ENCODE data around the gene ZNF90. TPM values are rescaled to one million over a fixed set of nuclear protein-coding genes. Genes with fewer than 3 reads are reported as not detected.
"Not testable (repeated sequence)": the region's sequence is repeated elsewhere in the genome, so short reads cannot be mapped to it uniquely, and the experiment has no call there.

Gene ZNF90
- total and polyA plus RNA-seq, 2 of the 8 experiments (the other 6 are each of a cell fraction or from before 2014, with no cell fraction given) = 41.2 to 114 TPM

- H3K79me1 ChIP-seq (ENCODE audit: low read depth, low read length); H3K4me3 ChIP-seq (ENCODE audit: extremely low read depth in 1 of 4, insufficient read depth in 2 of 4, low read depth in 3 of 4, low read length in 4 of 4); DNase-seq (ENCODE audit: low read depth in 1 of 2, low spot score in 2 of 2); H2BK5ac ChIP-seq (ENCODE audit: low read depth, low read length); H2AFZ ChIP-seq (ENCODE audit: low read length); H3K4ac ChIP-seq (replicated peaks; ENCODE audit: insufficient read length, low read depth, low read length); CTCF ChIA-PET (ENCODE audit: partially characterized antibody); H3K36me3 ChIP-seq (ENCODE audit: control insufficient read depth in 2 of 4, insufficient read depth in 4 of 4, low read length in 3 of 4); H2BK12ac ChIP-seq (ENCODE audit: low read depth, low read length); H4K91ac ChIP-seq (replicated peaks; ENCODE audit: insufficient read length, low read length); H3K9ac ChIP-seq (replicated peaks in 1 of 4; ENCODE audit: extremely low read depth in 1 of 4, low read depth in 3 of 4, low read length in 3 of 4); H3K4me1 ChIP-seq (replicated peaks in 1 of 4; ENCODE audit: control insufficient read depth in 3 of 4, insufficient read depth in 4 of 4, low read length in 3 of 4); H2BK20ac ChIP-seq (ENCODE audit: low read length); H2BK120ac ChIP-seq (replicated peaks; ENCODE audit: low read depth, low read length); H3K18ac ChIP-seq (ENCODE audit: extremely low read depth, low read length); H3K27ac ChIP-seq (ENCODE audit: low read depth, low read length); H3K23me2 ChIP-seq (ENCODE audit: low read depth, low read length); H3K4me2 ChIP-seq (ENCODE audit: insufficient read depth in 1 of 2, low read depth in 2 of 2, low read length in 2 of 2); H4K20me1 ChIP-seq (replicated peaks in 1 of 2; ENCODE audit: control insufficient read depth in 1 of 2, insufficient read depth in 2 of 2, low read length in 2 of 2); H3K79me2 ChIP-seq (ENCODE audit: control insufficient read depth in 1 of 2, insufficient read depth in 2 of 2, low read length in 2 of 2); H2BK15ac ChIP-seq (ENCODE audit: low read length); FAIRE-seq; H3K23ac ChIP-seq (ENCODE audit: insufficient read length); H2AK5ac ChIP-seq (ENCODE audit: low read depth, low read length); H3K27me3 ChIP-seq (replicated peaks in 1 of 4; ENCODE audit: control insufficient read depth in 3 of 4, extremely low read depth in 1 of 4, insufficient read depth in 3 of 4, low read length in 3 of 4); H3K14ac ChIP-seq (ENCODE audit: insufficient read length); H4K8ac ChIP-seq (ENCODE audit: extremely low read depth, insufficient read depth, low read length); H3K56ac ChIP-seq (replicated peaks; ENCODE audit: insufficient read length, low read depth, low read length): not testable (repeated sequence)
- POLR2A ChIA-PET (ENCODE audit: partially characterized antibody) = interaction anchor here (0.6 to 5.4 kb wide), 8 partner anchors 9 to 173 kb away, joined by 3 to 34 read pairs (median 3); partner anchors contain the start of gene ZNF486
- Histone ChIP-seq H3K9me3 (ENCODE audit: insufficient read depth in 2 of 2, low read depth in 1 of 2, low read length in 1 of 2) (peaks cover 0 to 12% of the 10 kb centered on the region in 2 experiments; a peak in 2 of 4 replicates), H4K5ac (ENCODE audit: insufficient read length, low read depth, low read length) (peak overlapping the region; percentile 60)
- WGBS, 2 experiments (ENCODE audit: extremely low coverage in 1 of 2, insufficient coverage in 1 of 2, insufficient read length in 1 of 2, insufficient replicate concordance in 2 of 2, low coverage in 1 of 2, low lambda C conversion rate in 2 of 2, missing lambda C conversion rate in 1 of 2) = 87% methylated on average over 2 of the region's 2 CpGs; no CpG with 5 or more reads in 1 of the 2 experiments
- peak; percentile 5; the same call in 1 of the 2 replicates for TF ChIP-seq CEBPB (IDR thresholded peaks at IDR 0.05; ENCODE audit: low read depth, low read length)
Observed at GRCh38 chr19:20132933-20133332, 55.1 kb downstream of the ZNF90 start.

- H4K8ac ChIP-seq (ENCODE audit: extremely low read depth, insufficient read depth, low read length); H3K79me2 ChIP-seq (ENCODE audit: control insufficient read depth in 1 of 2, insufficient read depth in 2 of 2, low read length in 2 of 2); H3K27ac ChIP-seq (ENCODE audit: low read depth, low read length); H2BK5ac ChIP-seq (ENCODE audit: low read depth, low read length); H4K5ac ChIP-seq (ENCODE audit: insufficient read length, low read depth, low read length); H4K20me1 ChIP-seq (replicated peaks in 1 of 2; ENCODE audit: control insufficient read depth in 1 of 2, insufficient read depth in 2 of 2, low read length in 2 of 2); H3K14ac ChIP-seq (ENCODE audit: insufficient read length); H3K4ac ChIP-seq (replicated peaks; ENCODE audit: insufficient read length, low read depth, low read length); H4K91ac ChIP-seq (replicated peaks; ENCODE audit: insufficient read length, low read length); H2AK5ac ChIP-seq (ENCODE audit: low read depth, low read length); H2BK120ac ChIP-seq (replicated peaks; ENCODE audit: low read depth, low read length); H3K18ac ChIP-seq (ENCODE audit: extremely low read depth, low read length); H3K79me1 ChIP-seq (ENCODE audit: low read depth, low read length); CTCF ChIA-PET (ENCODE audit: partially characterized antibody); H2BK12ac ChIP-seq (ENCODE audit: low read depth, low read length); H3K23me2 ChIP-seq (ENCODE audit: low read depth, low read length); H2BK20ac ChIP-seq (ENCODE audit: low read length); H3K4me3 ChIP-seq (ENCODE audit: extremely low read depth in 1 of 4, insufficient read depth in 2 of 4, low read depth in 3 of 4, low read length in 4 of 4); H3K56ac ChIP-seq (replicated peaks; ENCODE audit: insufficient read length, low read depth, low read length); H3K4me1 ChIP-seq (replicated peaks in 1 of 4; ENCODE audit: control insufficient read depth in 3 of 4, insufficient read depth in 4 of 4, low read length in 3 of 4); H2AFZ ChIP-seq (ENCODE audit: low read length); FAIRE-seq; H3K27me3 ChIP-seq (replicated peaks in 1 of 4; ENCODE audit: control insufficient read depth in 3 of 4, extremely low read depth in 1 of 4, insufficient read depth in 3 of 4, low read length in 3 of 4); H3K23ac ChIP-seq (ENCODE audit: insufficient read length); H2BK15ac ChIP-seq (ENCODE audit: low read length); H3K36me3 ChIP-seq (ENCODE audit: control insufficient read depth in 2 of 4, insufficient read depth in 4 of 4, low read length in 3 of 4); DNase-seq (ENCODE audit: low read depth in 1 of 2, low spot score in 2 of 2); H3K4me2 ChIP-seq (ENCODE audit: insufficient read depth in 1 of 2, low read depth in 2 of 2, low read length in 2 of 2); H3K9ac ChIP-seq (replicated peaks in 1 of 4; ENCODE audit: extremely low read depth in 1 of 4, low read depth in 3 of 4, low read length in 3 of 4): not testable (repeated sequence)
- no CpG with 5 or more reads among the region's 29 CpGs for WGBS, 2 experiments (ENCODE audit: extremely low coverage in 1 of 2, insufficient coverage in 1 of 2, insufficient read length in 1 of 2, insufficient replicate concordance in 2 of 2, low coverage in 1 of 2, low lambda C conversion rate in 2 of 2, missing lambda C conversion rate in 1 of 2)
- H3K9me3 ChIP-seq (ENCODE audit: insufficient read depth in 2 of 2, low read depth in 1 of 2, low read length in 1 of 2) = peaks cover 0 to 12% of the 10 kb centered on the region in 2 experiments; a peak in 2 of 4 replicates
- POLR2A ChIA-PET (ENCODE audit: partially characterized antibody) = interaction anchor here (1.0 to 1.2 kb wide), 2 partner anchors 44 to 59 kb away, joined by 3 read pairs; no protein-coding TSS in a partner anchor
Observed at GRCh38 chr19:20137714-20138113, 59.9 kb downstream of the ZNF90 start.
